B cell (primary cell): ENCODE data around the gene AMBRA1. TPM values are rescaled to one million over a fixed set of nuclear protein-coding genes. Genes with fewer than 3 reads are reported as not detected.

Source experiments
- ATAC-seq: fragments of 200-7000 bp; cut with Tn5 transposase; one replicate; pipeline ENCODE4 v1.10.0; 2021; ENCODE audit warnings: low read depth, mild to moderate bottlenecking, moderate number of reproducible peaks, moderate library complexity
- CTCF ChIA-PET: fragments of 350-600 bp; sonication (Branson Sonifier 250); formaldehyde crosslinking; loops from one replicate; lab custom pipeline; 2021; ENCODE audit warnings: antibody characterized with exemption, inconsistent platforms; lab: Charles Lee
- POLR2A ChIA-PET: fragments of 350-600 bp; sonication (Branson Sonifier 250); formaldehyde crosslinking; loops from one replicate; lab custom pipeline; 2021; ENCODE audit warnings: antibody characterized with exemption; lab: Charles Lee
- DNase-seq: peaks from one replicate; pipeline ENCODE4 v3.0.0; 2013
- H2AFZ ChIP-seq: 2 replicates; pipeline ENCODE4 v1.6.1; 2012; ENCODE audit warnings: mild to moderate bottlenecking, low read depth, low read length; ENCODE audit not compliant: insufficient read depth, poor library complexity, severe bottlenecking
- H3K27ac ChIP-seq, 2 donors: 1 replicate in 1 of 2; 2 replicates in 1 of 2; pipeline ENCODE4 v1.5.1; 2012 to 2013; ENCODE audit warnings: low read length in 2 of 2, mild to moderate bottlenecking in 2 of 2, moderate library complexity in 1 of 2
- H3K27me3 ChIP-seq, 4 experiments: fragments of 200-600 bp in 1 of 4; sonication (generic) in 1 of 4; replicated peaks in 1 of 4; 1 replicate in 2 of 4; 2 replicates in 2 of 4; pipeline versions ENCODE4 v1.6.1 to v1.7.0; 2013 to 2016; ENCODE audit warnings: low read length in 3 of 4, mild to moderate bottlenecking in 2 of 4, mixed read lengths in 1 of 4, moderate library complexity in 1 of 4; ENCODE audit not compliant: insufficient read depth in 4 of 4, control insufficient read depth in 3 of 4; ENCODE audit errors: control extremely low read depth in 1 of 4
- H3K36me3 ChIP-seq, 2 experiments: replicated peaks in 1 of 2; 1 replicate in 1 of 2; 2 replicates in 1 of 2; pipeline versions ENCODE4 v1.6.1 to v1.7.1; 2013; ENCODE audit warnings: low read length in 1 of 2; ENCODE audit not compliant: insufficient read depth in 2 of 2, control insufficient read depth in 1 of 2; ENCODE audit errors: control extremely low read depth in 1 of 2, extremely low read depth in 1 of 2
- H3K4me1 ChIP-seq, 2 donors: fragments of 200-600 bp in 1 of 2; sonication (generic) in 1 of 2; 1 replicate in 1 of 2; 2 replicates in 1 of 2; pipeline versions ENCODE4 v1.5.1 to v1.6.1; 2013 to 2017; ENCODE audit warnings: low read length in 2 of 2; ENCODE audit not compliant: control insufficient read depth in 2 of 2, insufficient read depth in 2 of 2
- H3K4me2 ChIP-seq: replicated peaks from 2 replicates; pipeline ENCODE3; 2012; ENCODE audit warnings: mild to moderate bottlenecking, low read depth, low read length; ENCODE audit not compliant: poor library complexity, severe bottlenecking
- H3K4me3 ChIP-seq, 5 experiments: fragments of 200-600 bp in 1 of 5; sonication (generic) in 1 of 5; 1 replicate in 3 of 5; 2 replicates in 2 of 5; pipeline versions ENCODE4 v1.5.1 to v1.7.0; 2011 to 2016; ENCODE audit warnings: low read length in 4 of 5, mild to moderate bottlenecking in 4 of 5, low read depth in 2 of 5, control low read depth in 1 of 5, moderate library complexity in 1 of 5; ENCODE audit not compliant: insufficient read depth in 1 of 5; ENCODE audit errors: control extremely low read depth in 1 of 5, extremely low read depth in 1 of 5
- H3K79me2 ChIP-seq: fragments of 200-600 bp; sonication (generic); one replicate; pipeline ENCODE4 v1.6.0; 2016; ENCODE audit warnings: low read length; ENCODE audit not compliant: control insufficient read depth, insufficient read depth
- H3K9ac ChIP-seq: fragments of 200-600 bp; sonication (generic); 2 replicates; pipeline ENCODE4 v1.6.1; 2017; ENCODE audit warnings: mild to moderate bottlenecking, low read length, moderate library complexity
- H3K9me3 ChIP-seq, 3 donors: one replicate each; pipeline versions ENCODE4 v1.6.1 to v1.7.1; 2013; ENCODE audit warnings: low read length in 2 of 3; ENCODE audit not compliant: control insufficient read depth in 2 of 3, insufficient read depth in 1 of 3; ENCODE audit errors: control extremely low read depth in 1 of 3
- H4K20me1 ChIP-seq: 2 replicates; pipeline ENCODE4 v1.6.0; 2012; ENCODE audit warnings: mild to moderate bottlenecking, low read length; ENCODE audit not compliant: insufficient read depth, control insufficient read depth, poor library complexity, severe bottlenecking
- H3K27ac Mint-ChIP-seq: one replicate; pipeline ENCODE4 v1.8.0; 2021; ENCODE audit warnings: mixed read lengths
- H3K27me3 Mint-ChIP-seq: one replicate; pipeline ENCODE4 v1.8.0; 2021; ENCODE audit warnings: mixed read lengths
- H3K4me1 Mint-ChIP-seq: one replicate; pipeline ENCODE4 v1.8.0; 2021; ENCODE audit warnings: mixed read lengths
- H3K4me3 Mint-ChIP-seq: one replicate; pipeline ENCODE4 v1.8.0; 2021; ENCODE audit warnings: mixed read lengths
- H3K9me3 Mint-ChIP-seq: one replicate; pipeline ENCODE4 v1.8.0; 2022; ENCODE audit warnings: mixed read lengths; ENCODE audit not compliant: insufficient read depth
- EZH2 ChIP-seq: IDR thresholded peaks from 2 replicates; pipeline ENCODE4 v1.6.1; 2012; ENCODE audit warnings: borderline replicate concordance, low read depth, mild to moderate bottlenecking, moderate library complexity, low read length; ENCODE audit not compliant: insufficient read depth, poor library complexity, severe bottlenecking
- WGBS: methylation state at CpG from one replicate; pipeline ENCODE4 v1.1.5; 2013; ENCODE audit warnings: missing lambda C conversion rate; ENCODE audit not compliant: insufficient coverage; 5-methylcytosine and 5-hydroxymethylcytosine counted together
- intact Hi-C: fragments of 100-400 bp; cut with micrococcal nuclease; formaldehyde crosslinking; loops from one replicate; pipeline ENCODE4 v1.10.0; 2022
- polyA plus RNA-seq: library from polyadenylated mRNA; depleted of rRNA; stranded (reverse); fragments of >200 nt; gene quantifications from 2 replicates; pipeline ENCODE4 v1.2.3, GENCODE V29; 2012
- total RNA-seq, 2 donors: library from RNA; stranded (reverse); fragments of 120-200 nt in 1 of 2; gene quantifications; 1 replicate in 1 of 2; 2 replicates in 1 of 2; pipeline versions ENCODE4 v1.2.3 to v1.2.4, GENCODE V29; 2013 to 2022
- TF ChIP-seq, protein P1 (sequence below): fragments of 200-600 bp; IDR thresholded peaks from one replicate; pipeline ENCODE4 v1.8.0; 2022; ENCODE audit warnings: antibody characterized with exemption, mild to moderate bottlenecking

AMBRA1 gene
- total and polyA plus RNA-seq, 2 donors (not counting 1 experiment from before 2014, with no cell fraction given), result 13.8 to 36.1 TPM

DNA sequence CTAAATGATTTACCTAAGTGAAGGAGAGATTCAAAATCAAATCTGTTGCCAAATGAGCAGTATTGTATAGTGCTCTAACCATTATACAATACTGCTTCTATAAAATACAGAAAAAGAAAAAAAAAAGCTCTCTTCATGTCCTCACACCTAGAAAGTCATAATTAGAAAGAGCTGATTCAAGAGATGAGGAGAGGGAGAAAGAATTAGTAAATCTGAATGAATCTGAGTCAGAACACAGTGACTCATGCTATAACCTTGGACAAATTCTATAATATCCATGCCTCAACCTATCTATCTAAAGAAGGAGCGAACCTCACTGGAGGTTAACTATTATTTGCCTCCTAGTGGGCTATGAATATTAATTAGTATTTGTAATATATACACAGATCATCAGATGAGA, 29.4 kb downstream of the AMBRA1 start:
- intact Hi-C loops, result no loop called here
- CTCF ChIA-PET, result no interaction called here
- no peak overlapping the region for H3K27ac ChIP-seq
- TF ChIP-seq, protein P1, sequence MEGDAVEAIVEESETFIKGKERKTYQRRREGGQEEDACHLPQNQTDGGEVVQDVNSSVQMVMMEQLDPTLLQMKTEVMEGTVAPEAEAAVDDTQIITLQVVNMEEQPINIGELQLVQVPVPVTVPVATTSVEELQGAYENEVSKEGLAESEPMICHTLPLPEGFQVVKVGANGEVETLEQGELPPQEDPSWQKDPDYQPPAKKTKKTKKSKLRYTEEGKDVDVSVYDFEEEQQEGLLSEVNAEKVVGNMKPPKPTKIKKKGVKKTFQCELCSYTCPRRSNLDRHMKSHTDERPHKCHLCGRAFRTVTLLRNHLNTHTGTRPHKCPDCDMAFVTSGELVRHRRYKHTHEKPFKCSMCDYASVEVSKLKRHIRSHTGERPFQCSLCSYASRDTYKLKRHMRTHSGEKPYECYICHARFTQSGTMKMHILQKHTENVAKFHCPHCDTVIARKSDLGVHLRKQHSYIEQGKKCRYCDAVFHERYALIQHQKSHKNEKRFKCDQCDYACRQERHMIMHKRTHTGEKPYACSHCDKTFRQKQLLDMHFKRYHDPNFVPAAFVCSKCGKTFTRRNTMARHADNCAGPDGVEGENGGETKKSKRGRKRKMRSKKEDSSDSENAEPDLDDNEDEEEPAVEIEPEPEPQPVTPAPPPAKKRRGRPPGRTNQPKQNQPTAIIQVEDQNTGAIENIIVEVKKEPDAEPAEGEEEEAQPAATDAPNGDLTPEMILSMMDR, result no peak
- no peak for TF ChIP-seq EZH2
- no peaks in the 10 kb centered on the region for H3K27me3 ChIP-seq
- WGBS, result no CpG with 5 or more reads among the region's 1 CpG
- no peak overlapping the region for H3K4me2 ChIP-seq
- ATAC-seq (no peak), DNase-seq (no peak)
- POLR2A ChIA-PET, result no interaction called here
- Mint-ChIP-seq H3K27me3 (no peaks in the 10 kb centered on the region), H3K4me3 (no peak overlapping the region), H3K27ac (no peak overlapping the region), H3K4me1 (peaks cover 31% of the 10 kb centered on the region), H3K9me3 (no peaks in the 10 kb centered on the region)
- H3K4me1 ChIP-seq, result peaks cover 17 to 18% of the 10 kb centered on the region in 2 donors
- no peaks in the 10 kb centered on the region for H3K9me3 ChIP-seq
- H3K9ac ChIP-seq, result no peak overlapping the region
- no peak overlapping the region for H2AFZ ChIP-seq
- no peaks in the 10 kb centered on the region for H3K36me3 ChIP-seq
- no peak overlapping the region for H3K4me3 ChIP-seq
- peaks cover 18% of the 10 kb centered on the region for H4K20me1 ChIP-seq
- H3K79me2 ChIP-seq, result peaks cover 95% of the 10 kb centered on the region

DNA sequence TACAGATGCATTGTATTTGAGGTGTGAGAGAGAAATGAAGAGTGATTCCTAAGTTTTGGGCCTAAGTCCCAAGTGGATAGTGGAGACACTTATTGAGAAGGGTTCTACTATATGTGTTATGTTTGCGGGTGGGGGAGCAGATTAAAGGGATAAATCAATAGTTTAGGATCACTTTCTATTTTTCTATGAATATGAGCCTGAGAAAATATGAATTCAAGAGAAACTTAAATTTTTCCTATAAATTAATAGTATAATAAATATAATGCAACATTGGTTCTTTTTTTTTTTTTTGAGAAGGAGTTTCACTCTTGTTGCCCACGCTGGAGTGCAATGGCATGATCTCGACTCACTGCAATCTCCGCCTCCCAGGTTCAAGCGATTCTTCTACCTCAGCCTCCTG, 31.3 kb downstream of the AMBRA1 start:
- intact Hi-C loops, result no loop called here

More for the DNA sequence above, 31.3 kb downstream of the AMBRA1 start:
- no peak for ATAC-seq
- Histone ChIP-seq H3K27me3 (no peaks in the 10 kb centered on the region), H3K4me3 (no peak overlapping the region), H4K20me1 (peaks cover 6% of the 10 kb centered on the region), H3K79me2 (peaks cover 95% of the 10 kb centered on the region), H3K4me1 (peaks cover 17 to 18% of the 10 kb centered on the region in 2 donors), H3K36me3 (no peaks in the 10 kb centered on the region), H3K9ac (no peak overlapping the region), H3K27ac (no peak overlapping the region), H3K9me3 (no peaks in the 10 kb centered on the region), H2AFZ (no peak overlapping the region), H3K4me2 (no peak overlapping the region)
- H3K4me1 Mint-ChIP-seq, result peaks cover 36% of the 10 kb centered on the region
- no peak for DNase-seq
- POLR2A ChIA-PET, result no interaction called here
- no CpG with 5 or more reads among the region's 5 CpGs for WGBS
- no peaks in the 10 kb centered on the region for H3K27me3 Mint-ChIP-seq
- H3K27ac Mint-ChIP-seq, result no peak overlapping the region
- no peak overlapping the region for H3K4me3 Mint-ChIP-seq
- CTCF ChIA-PET, result no interaction called here
- no peak for TF ChIP-seq EZH2
- TF ChIP-seq, protein P1, result no peak
- no peaks in the 10 kb centered on the region for H3K9me3 Mint-ChIP-seq
